NCI-H345 treated with DMSO at 0.1 percent for 48 hours (cell line): ENCODE results near the gene ZNF296.
A peak's percentile ranks its signal among the peaks of the same experiment; 100 is the strongest.

Experiments used
- DNase-seq: peaks from one replicate; lab custom pipeline; 2025; ENCODE audit not compliant: unreplicated experiment; lab: John Stamatoyannopoulos, UW

ZNF296 gene

GRCh38 chr19:45087531-45087930 lies 11.3 kb upstream of the ZNF296 start:
- no peak for DNase-seq

GRCh38 chr19:45086480-45086879 lies 10.2 kb upstream of the ZNF296 start:
- no peak for DNase-seq

- DNase-seq = no peak
Observed at GRCh38 chr19:45082170-45082569, 5.9 kb upstream of the ZNF296 start.

- DNase-seq = no peak
Observed at GRCh38 chr19:45079911-45080370, 3.7 kb upstream of the ZNF296 start.

GRCh38 chr19:45079063-45079910 lies 3.0 kb upstream of the ZNF296 start, which contains the start of gene GEMIN7:
TSS of gene GEMIN7 (plus strand) at chr19:45079260. CDS start at chr19:45090115, 10,855 bp downstream.
- DNase-seq = peak; percentile 24

- no peak for DNase-seq
Observed at GRCh38 chr19:45078390-45079062, 2.2 kb upstream of the ZNF296 start.

- DNase-seq = no peak
Observed at GRCh38 chr19:45076851-45077730, 813 bp upstream of the ZNF296 start.

GRCh38 chr19:45075301-45076028 lies 813 bp downstream of the ZNF296 start:
- no peak for DNase-seq

GRCh38 chr19:45074744-45075300 lies 1.5 kb downstream of the ZNF296 start:
- DNase-seq = no peak

- no peak for DNase-seq
Observed at GRCh38 chr19:45071969-45072790, 4.1 kb downstream of the ZNF296 start.

- DNase-seq = no peak
Observed at GRCh38 chr19:45071545-45071938, 4.7 kb downstream of the ZNF296 start.

- no peak for DNase-seq
Observed at GRCh38 chr19:45070861-45071544, 5.3 kb downstream of the ZNF296 start.

- DNase-seq = no peak
Observed at GRCh38 chr19:45070214-45070613, 6.1 kb downstream of the ZNF296 start.

GRCh38 chr19:45069056-45069455 lies 7.2 kb downstream of the ZNF296 start:
- DNase-seq = no peak

- no peak for DNase-seq
Observed at GRCh38 chr19:45068041-45068440, 8.2 kb downstream of the ZNF296 start.

- DNase-seq = no peak
Observed at GRCh38 chr19:45066921-45067661, 9.2 kb downstream of the ZNF296 start.

- no peak for DNase-seq
Observed at GRCh38 chr19:45063851-45064801, 12.2 kb downstream of the ZNF296 start.
